Measurements from ENCODE around the gene MANF. TPM values are rescaled to one million over a fixed set of nuclear protein-coding genes. Genes with fewer than 3 reads are reported as not detected.

The MANF gene
- total and polyA plus RNA-seq, 4 donors, result 31.4 to 114 (median 84.2) TPM

DNA sequence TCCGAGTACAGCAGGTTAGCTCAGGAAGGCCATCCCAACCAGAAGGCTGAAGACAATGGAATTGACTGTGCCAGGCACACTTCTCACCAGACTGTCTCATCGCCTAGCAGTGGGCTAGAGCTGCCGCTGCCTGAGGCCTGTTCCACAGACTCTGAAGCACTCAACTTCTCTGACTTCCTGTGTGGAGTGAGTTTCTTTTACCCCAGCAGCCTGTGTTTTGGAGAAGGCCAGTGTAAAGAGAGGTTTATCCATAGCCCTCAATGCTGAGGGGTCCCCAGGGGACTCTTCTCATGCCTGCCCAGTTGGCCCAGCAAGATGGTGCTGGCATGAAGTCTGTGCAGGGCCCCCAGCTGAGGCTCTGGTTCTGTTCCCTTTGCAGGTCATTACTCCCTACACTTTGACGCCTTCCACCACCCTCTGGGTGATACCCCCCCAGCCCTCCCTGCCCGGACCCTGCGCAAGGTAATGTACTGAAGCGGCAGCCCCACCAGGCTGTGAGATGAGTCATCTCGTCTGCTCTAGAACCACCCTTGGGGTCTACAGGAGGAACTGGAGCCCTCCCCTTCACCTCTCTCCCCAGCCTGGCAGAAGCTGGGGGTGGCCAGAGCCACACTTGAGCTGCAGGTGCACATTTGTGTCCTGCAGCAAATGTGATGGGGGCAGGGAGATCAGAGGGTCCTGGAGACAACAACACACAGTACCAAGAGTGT lies 5.2 kb upstream of the MANF start:
- H3K36me3 ChIP-seq (ENCODE audit: control insufficient read depth, insufficient read depth, low read length), result peaks cover 68% of the 10 kb centered on the region
- DNase-seq (ENCODE audit: low read depth in 4 of 6, low spot score in 6 of 6), result no peak
- H3K27ac ChIP-seq (ENCODE audit: low read depth, low read length), result no peak overlapping the region
- WGBS (ENCODE audit: insufficient coverage), result 94% methylated on average over 7 of the region's 8 CpGs
- H3K4me1 ChIP-seq (ENCODE audit: control insufficient read depth, insufficient read depth, low read length), result peaks cover 5% of the 10 kb centered on the region
- H3K9me3 ChIP-seq (ENCODE audit: control insufficient read depth, insufficient read depth, low read length), result no peaks in the 10 kb centered on the region
- H3K4me3 ChIP-seq (ENCODE audit: low read depth, low read length), result no peak overlapping the region
- no peaks in the 10 kb centered on the region for H3K27me3 ChIP-seq (ENCODE audit: control insufficient read depth, insufficient read depth, low read length)

DNA sequence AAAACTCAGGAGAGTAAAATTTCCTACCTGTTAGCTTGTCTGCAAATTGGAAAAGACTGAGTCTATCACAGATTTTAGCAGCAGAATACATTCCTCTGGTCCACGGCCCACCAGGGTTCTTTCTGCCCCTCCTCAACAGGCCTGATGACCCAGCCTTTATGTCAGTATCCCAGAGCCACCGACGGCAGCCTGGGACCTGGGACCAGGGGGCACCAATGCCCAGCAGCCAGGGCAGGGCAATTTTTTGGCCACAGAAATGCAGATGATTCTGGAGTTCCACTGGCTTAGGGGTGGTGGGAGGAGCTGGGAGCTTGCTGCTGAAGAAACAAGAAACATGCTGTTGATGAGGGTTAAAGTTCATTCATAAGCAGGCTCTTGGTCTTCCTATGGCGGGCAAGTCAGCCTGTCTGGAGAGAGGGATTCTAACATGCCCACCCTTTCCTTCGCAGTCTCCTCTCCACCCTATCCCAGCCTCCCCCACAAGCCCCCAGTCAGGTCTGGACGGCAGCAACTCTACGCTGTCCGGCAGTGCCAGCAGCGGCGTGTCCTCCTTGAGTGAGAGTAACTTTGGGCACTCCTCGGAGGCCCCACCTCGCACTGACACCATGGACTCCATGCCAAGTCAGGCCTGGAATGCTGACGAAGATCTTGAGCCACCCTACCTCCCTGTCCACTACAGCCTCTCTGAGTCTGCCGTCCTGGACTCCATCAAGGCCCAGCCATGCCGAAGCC lies 4.3 kb upstream of the MANF start:
- H3K4me1 ChIP-seq (ENCODE audit: control insufficient read depth, insufficient read depth, low read length), result peaks cover 8% of the 10 kb centered on the region

DNA sequence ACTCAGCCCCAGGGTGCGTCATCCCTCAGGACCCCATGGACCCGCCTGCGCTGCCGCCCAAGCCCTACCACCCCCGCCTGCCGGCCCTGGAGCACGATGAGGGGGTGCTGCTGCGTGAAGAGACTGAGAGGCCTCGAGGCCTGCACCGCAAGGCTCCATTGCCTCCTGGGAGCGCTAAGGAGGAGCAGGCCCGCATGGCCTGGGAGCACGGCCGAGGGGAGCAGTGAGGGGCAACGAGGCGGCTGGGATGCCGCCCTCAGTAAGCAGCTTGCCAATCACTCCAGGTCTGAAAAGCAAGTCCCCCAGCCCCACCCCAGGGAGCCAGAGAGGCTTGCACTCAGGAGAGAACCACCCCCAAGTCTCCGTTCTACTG lies 3.8 kb upstream of the MANF start:
- Histone ChIP-seq H3K27me3 (ENCODE audit: control insufficient read depth, insufficient read depth, low read length) (no peaks in the 10 kb centered on the region), H3K9me3 (ENCODE audit: control insufficient read depth, insufficient read depth, low read length) (no peaks in the 10 kb centered on the region), H3K4me3 (ENCODE audit: low read depth, low read length) (no peak overlapping the region), H3K27ac (ENCODE audit: low read depth, low read length) (no peak overlapping the region), H3K4me1 (ENCODE audit: control insufficient read depth, insufficient read depth, low read length) (peaks cover 13% of the 10 kb centered on the region), H3K36me3 (ENCODE audit: control insufficient read depth, insufficient read depth, low read length) (peaks cover 56% of the 10 kb centered on the region)
- WGBS (ENCODE audit: insufficient coverage), result 92% methylated on average over 18 of the region's 18 CpGs
- no peak for DNase-seq (ENCODE audit: low read depth in 4 of 6, low spot score in 6 of 6)

More for the DNA sequence above, 4.3 kb upstream of the MANF start:
- no peak for DNase-seq (ENCODE audit: low read depth in 4 of 6, low spot score in 6 of 6)
- Histone ChIP-seq H3K36me3 (ENCODE audit: control insufficient read depth, insufficient read depth, low read length) (peaks cover 61% of the 10 kb centered on the region), H3K27me3 (ENCODE audit: control insufficient read depth, insufficient read depth, low read length) (no peaks in the 10 kb centered on the region), H3K9me3 (ENCODE audit: control insufficient read depth, insufficient read depth, low read length) (no peaks in the 10 kb centered on the region), H3K4me3 (ENCODE audit: low read depth, low read length) (no peak overlapping the region), H3K27ac (ENCODE audit: low read depth, low read length) (no peak overlapping the region)
- WGBS (ENCODE audit: insufficient coverage), result 89% methylated on average over 15 of the region's 15 CpGs

DNA sequence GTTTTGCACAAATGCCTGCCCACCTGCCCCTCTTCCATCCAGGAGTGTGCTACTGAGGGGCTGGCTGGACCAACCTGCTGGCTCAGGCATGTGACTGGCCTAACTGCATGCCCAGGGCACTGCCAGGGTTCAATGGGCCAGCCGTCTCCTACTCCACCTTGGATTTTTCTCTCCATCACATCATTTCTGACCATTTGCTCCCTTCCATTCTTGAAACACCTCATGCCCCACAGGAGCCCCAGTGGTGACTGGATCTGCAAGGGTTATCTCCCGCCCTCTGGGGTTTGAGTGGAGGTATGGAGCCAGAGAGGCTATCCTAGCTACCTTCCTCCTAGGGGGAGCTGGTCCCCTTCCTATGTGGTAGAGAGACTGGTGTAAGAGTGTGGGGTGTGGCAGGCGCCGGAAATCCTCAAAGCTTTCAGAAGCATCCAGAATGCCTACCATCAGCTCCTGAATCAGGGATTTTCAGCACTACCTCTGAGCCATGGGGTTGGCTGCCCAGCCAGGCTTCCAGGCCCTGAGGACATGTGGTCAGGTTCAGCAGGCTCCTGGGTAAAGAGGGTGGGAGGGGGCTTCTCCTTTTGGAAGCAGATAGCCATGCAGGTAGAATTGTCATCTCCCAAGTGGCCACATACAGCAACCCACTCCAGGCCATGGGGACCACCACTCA lies 2.9 kb upstream of the MANF start:
- H3K9me3 ChIP-seq (ENCODE audit: control insufficient read depth, insufficient read depth, low read length), result no peaks in the 10 kb centered on the region
- no peak overlapping the region for H3K27ac ChIP-seq (ENCODE audit: low read depth, low read length)
- H3K4me1 ChIP-seq (ENCODE audit: control insufficient read depth, insufficient read depth, low read length), result peaks cover 21% of the 10 kb centered on the region
- DNase-seq (ENCODE audit: low read depth in 4 of 6, low spot score in 6 of 6), result no peak
- no CpG with 5 or more reads among the region's 4 CpGs for WGBS (ENCODE audit: insufficient coverage)
- H3K4me3 ChIP-seq (ENCODE audit: low read depth, low read length), result no peak overlapping the region
- H3K36me3 ChIP-seq (ENCODE audit: control insufficient read depth, insufficient read depth, low read length), result peaks cover 51% of the 10 kb centered on the region
- no peaks in the 10 kb centered on the region for H3K27me3 ChIP-seq (ENCODE audit: control insufficient read depth, insufficient read depth, low read length)

DNA sequence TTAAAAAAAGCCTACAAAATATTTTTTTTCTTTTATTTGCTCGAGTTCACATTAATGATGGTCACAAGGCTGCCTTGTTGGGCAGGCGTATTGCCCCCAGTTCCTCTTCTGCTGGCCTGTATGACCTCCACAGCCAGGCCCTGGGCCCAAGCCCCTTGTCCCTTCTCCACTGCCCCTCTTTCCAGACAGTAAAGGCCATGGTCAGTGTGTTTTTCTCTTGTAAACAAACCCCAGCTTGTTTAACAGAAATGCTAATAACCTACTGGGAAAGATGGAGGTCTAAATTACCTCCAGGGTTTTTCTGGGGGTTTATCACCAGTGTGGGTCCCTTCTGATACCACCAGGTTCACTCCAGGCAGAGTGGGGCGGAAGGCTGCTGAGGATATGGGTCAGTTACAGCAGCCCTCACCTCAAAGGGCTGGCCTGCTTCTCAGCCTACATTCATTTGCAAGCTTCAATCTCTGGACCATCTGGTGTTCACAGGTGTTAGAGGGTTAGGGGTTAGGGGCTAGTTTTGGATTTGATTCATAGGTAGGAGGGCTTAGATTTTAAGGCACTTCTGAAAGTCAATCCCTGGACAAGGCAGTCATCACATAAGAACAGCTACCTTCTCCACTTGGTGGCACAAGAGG lies 2.0 kb upstream of the MANF start:
- WGBS (ENCODE audit: insufficient coverage), result 100% methylated on average over 3 of the region's 3 CpGs
- no peak for DNase-seq (ENCODE audit: low read depth in 4 of 6, low spot score in 6 of 6)
- Histone ChIP-seq H3K4me3 (ENCODE audit: low read depth, low read length) (no peak overlapping the region), H3K36me3 (ENCODE audit: control insufficient read depth, insufficient read depth, low read length) (peaks cover 52% of the 10 kb centered on the region), H3K4me1 (ENCODE audit: control insufficient read depth, insufficient read depth, low read length) (peaks cover 26% of the 10 kb centered on the region), H3K27ac (ENCODE audit: low read depth, low read length) (no peak overlapping the region), H3K27me3 (ENCODE audit: control insufficient read depth, insufficient read depth, low read length) (no peaks in the 10 kb centered on the region), H3K9me3 (ENCODE audit: control insufficient read depth, insufficient read depth, low read length) (no peaks in the 10 kb centered on the region)

DNA sequence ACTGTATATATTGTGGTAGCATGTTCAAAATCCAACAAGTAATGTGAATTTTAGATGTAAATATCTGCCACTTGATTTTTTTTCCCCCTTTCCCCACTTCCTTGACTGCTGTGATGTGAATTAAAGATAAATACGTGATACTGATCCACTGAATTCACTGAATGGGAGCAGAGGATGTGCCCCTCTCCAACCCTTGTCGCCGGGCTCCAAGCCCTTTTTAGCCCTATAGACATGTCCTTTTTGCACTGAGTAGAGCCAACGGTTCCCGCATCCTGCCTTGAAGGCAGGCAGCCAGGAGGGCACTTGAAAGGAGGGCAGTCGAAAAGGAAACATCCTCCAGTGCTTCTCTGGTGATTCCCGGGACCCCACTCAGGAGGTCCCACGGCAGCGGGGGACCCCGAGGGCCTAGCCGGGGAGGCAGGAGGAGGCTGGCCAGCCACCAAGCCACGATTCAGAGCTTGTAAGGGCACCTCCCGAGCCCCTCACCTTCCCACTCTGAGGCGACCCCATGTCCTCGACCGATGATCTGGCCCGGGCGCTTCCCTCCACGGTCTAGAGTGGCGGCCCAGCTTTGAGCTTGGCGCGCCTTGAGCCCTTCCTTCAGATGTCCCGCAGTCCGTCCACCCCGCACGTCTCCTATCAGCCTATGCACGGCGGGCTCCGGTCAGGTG lies 901 bp upstream of the MANF start:
- Histone ChIP-seq H3K4me1 (ENCODE audit: control insufficient read depth, insufficient read depth, low read length) (peaks cover 26% of the 10 kb centered on the region), H3K27me3 (ENCODE audit: control insufficient read depth, insufficient read depth, low read length) (no peaks in the 10 kb centered on the region), H3K27ac (ENCODE audit: low read depth, low read length) (peak overlapping the region; percentile 95), H3K9me3 (ENCODE audit: control insufficient read depth, insufficient read depth, low read length) (no peaks in the 10 kb centered on the region), H3K4me3 (ENCODE audit: low read depth, low read length) (peak overlapping the region; percentile 92), H3K36me3 (ENCODE audit: control insufficient read depth, insufficient read depth, low read length) (peaks cover 45% of the 10 kb centered on the region)
- no peak for DNase-seq (ENCODE audit: low read depth in 4 of 6, low spot score in 6 of 6)
- WGBS (ENCODE audit: insufficient coverage), result 0% methylated on average over 28 of the region's 29 CpGs

DNA sequence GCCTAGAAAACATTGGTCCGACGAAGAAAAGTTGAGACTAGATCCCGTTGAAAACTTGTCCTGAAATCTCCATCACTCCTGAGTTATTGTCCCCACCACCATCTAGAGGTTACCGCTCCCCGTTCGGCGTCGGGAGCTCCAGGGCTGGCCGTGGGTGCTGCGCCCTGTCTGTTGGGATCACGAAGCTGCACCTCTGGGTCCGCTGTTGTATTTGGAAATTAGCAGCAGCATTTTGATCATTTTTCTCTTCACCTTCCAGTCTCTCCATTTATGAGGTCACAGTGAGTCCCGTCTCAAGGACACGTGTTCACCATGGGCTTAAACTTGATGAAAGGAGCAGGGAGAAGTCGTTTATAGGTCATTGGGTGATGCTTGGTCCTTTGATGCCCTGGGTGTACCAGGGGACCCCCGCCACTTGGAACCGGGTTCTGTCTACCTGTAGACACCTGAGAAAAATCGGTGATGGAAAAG lies 565 bp downstream of the MANF start:
- peaks cover 40% of the 10 kb centered on the region for H3K36me3 ChIP-seq (ENCODE audit: control insufficient read depth, insufficient read depth, low read length)
- H3K4me3 ChIP-seq (ENCODE audit: low read depth, low read length), result peak overlapping the region; percentile 72
- 2% methylated on average over 13 of the region's 18 CpGs for WGBS (ENCODE audit: insufficient coverage)
- peaks cover 34% of the 10 kb centered on the region for H3K4me1 ChIP-seq (ENCODE audit: control insufficient read depth, insufficient read depth, low read length)
- H3K9me3 ChIP-seq (ENCODE audit: control insufficient read depth, insufficient read depth, low read length), result no peaks in the 10 kb centered on the region
- DNase-seq (ENCODE audit: low read depth in 4 of 6, low spot score in 6 of 6), result peak in 1 of 6 donors; percentile 33
- H3K27me3 ChIP-seq (ENCODE audit: control insufficient read depth, insufficient read depth, low read length), result no peaks in the 10 kb centered on the region
- H3K27ac ChIP-seq (ENCODE audit: low read depth, low read length), result peak overlapping the region; percentile 44

DNA sequence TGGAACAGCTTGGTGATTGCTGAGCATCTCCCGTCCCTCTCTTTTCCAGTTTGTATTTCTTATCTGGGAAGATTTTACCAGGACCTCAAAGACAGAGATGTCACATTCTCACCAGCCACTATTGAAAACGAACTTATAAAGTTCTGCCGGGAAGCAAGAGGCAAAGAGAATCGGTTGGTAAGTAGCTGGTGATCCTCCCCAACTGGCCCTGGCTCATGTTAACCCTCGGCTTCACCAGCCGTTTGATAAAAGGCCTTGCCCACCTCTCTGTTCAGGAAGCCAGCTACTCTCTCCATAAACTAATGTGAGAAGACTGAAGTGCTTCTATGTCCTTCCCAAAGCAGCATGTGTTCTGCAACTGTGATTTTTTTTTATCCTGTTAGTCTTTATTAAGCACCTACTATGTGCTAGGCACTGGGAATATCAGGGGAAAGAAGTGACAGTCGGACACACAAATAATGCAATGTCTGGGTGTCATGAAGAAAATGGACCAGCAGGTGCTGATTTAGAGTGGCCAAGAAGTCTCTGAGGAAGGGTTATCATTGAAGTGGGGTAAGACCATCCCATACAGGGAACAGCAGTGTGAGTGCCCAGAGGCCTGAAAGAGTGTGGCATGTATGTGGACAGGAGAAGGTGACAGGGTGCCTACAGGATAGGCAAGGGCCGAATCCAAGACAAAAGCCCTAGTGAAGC lies 1.2 kb downstream of the MANF start:
- DNase-seq (ENCODE audit: low read depth in 4 of 6, low spot score in 6 of 6), result no peak
- 42% methylated on average over 4 of the region's 8 CpGs for WGBS (ENCODE audit: insufficient coverage)
- peaks cover 36% of the 10 kb centered on the region for H3K4me1 ChIP-seq (ENCODE audit: control insufficient read depth, insufficient read depth, low read length)
- no peaks in the 10 kb centered on the region for H3K9me3 ChIP-seq (ENCODE audit: control insufficient read depth, insufficient read depth, low read length)
- H3K4me3 ChIP-seq (ENCODE audit: low read depth, low read length), result peak overlapping the region; percentile 72
- peaks cover 35% of the 10 kb centered on the region for H3K36me3 ChIP-seq (ENCODE audit: control insufficient read depth, insufficient read depth, low read length)
- H3K27ac ChIP-seq (ENCODE audit: low read depth, low read length), result peak overlapping the region; percentile 44
- no peaks in the 10 kb centered on the region for H3K27me3 ChIP-seq (ENCODE audit: control insufficient read depth, insufficient read depth, low read length)

DNA sequence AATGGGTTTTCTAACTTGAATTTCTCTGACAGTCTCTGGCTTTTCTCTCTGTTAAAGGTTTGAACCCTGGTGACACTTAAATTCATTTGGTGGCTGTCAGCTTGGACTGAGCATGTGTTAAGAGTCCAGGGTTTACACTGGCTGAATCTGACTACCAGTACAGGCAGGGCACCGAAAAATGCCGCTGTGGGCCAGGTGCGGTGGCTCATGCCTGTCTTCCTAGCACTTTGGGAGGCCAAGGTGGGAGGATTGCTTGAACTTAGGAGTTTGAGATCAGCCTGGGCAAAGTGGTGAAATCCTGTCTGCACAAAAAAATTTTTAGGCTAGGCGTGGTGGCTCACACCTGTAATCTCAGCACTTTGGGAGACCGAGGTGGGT lies 1.8 kb downstream of the MANF start:
- no peak overlapping the region for H3K27ac ChIP-seq (ENCODE audit: low read depth, low read length)
- H3K27me3 ChIP-seq (ENCODE audit: control insufficient read depth, insufficient read depth, low read length), result no peaks in the 10 kb centered on the region
- H3K4me1 ChIP-seq (ENCODE audit: control insufficient read depth, insufficient read depth, low read length), result peaks cover 39% of the 10 kb centered on the region
- peaks cover 32% of the 10 kb centered on the region for H3K36me3 ChIP-seq (ENCODE audit: control insufficient read depth, insufficient read depth, low read length)
- DNase-seq (ENCODE audit: low read depth in 4 of 6, low spot score in 6 of 6), result no peak
- no peak overlapping the region for H3K4me3 ChIP-seq (ENCODE audit: low read depth, low read length)
- H3K9me3 ChIP-seq (ENCODE audit: control insufficient read depth, insufficient read depth, low read length), result no peaks in the 10 kb centered on the region
- 98% methylated on average over 5 of the region's 5 CpGs for WGBS (ENCODE audit: insufficient coverage)

Data from spinal cord (tissue), 10 donors.